Cardiac muscle cell (in vitro differentiated cells and primary cell): ENCODE data around the gene MARCOL. TPM values are rescaled to one million over a fixed set of nuclear protein-coding genes. Genes with fewer than 3 reads are reported as not detected.

Experiments used
- DNase-seq, 2 donors: peaks; one replicate each; pipeline versions ENCODE4 v3.0.0 to v3.0.0-alpha.2; 2010 to 2017; ENCODE audit warnings: low read depth in 1 of 2, low spot score in 1 of 2
- H3K27ac ChIP-seq: fragments of 200-600 bp; sonication (generic); 2 replicates; pipeline ENCODE4 v1.5.1; 2016
- H3K27me3 ChIP-seq: fragments of 200-600 bp; sonication (generic); 2 replicates; pipeline ENCODE4 v1.6.0; 2016; ENCODE audit warnings: control low read depth
- H3K36me3 ChIP-seq: fragments of 200-600 bp; sonication (generic); 2 replicates; pipeline ENCODE4 v1.5.1; 2016; ENCODE audit warnings: control low read depth
- H3K4me1 ChIP-seq: fragments of 200-600 bp; sonication (generic); 2 replicates; pipeline ENCODE4 v1.8.1; 2017; ENCODE audit warnings: low read depth, mild to moderate bottlenecking, mixed run types
- H3K4me3 ChIP-seq: fragments of 200-600 bp; sonication (generic); 2 replicates; pipeline ENCODE4 v1.5.1; 2016; ENCODE audit warnings: mild to moderate bottlenecking
- H3K9me3 ChIP-seq: fragments of 200-600 bp; sonication (generic); 2 replicates; pipeline ENCODE4 v1.5.1; 2017; ENCODE audit warnings: low read depth, mild to moderate bottlenecking, control low read depth
- polyA plus RNA-seq: library from polyadenylated mRNA; unstranded; fragments of >200 nt; fragmentation: Nextera tagmentation; extraction: Ambion mirVana; gene quantifications from 2 replicates; pipeline ENCODE4 v1.2.1, GENCODE V29; 2016
- total RNA-seq: library from RNA; depleted of rRNA; stranded (reverse); fragments of >200 nt; gene quantifications from 2 replicates; pipeline ENCODE4 v1.2.3, GENCODE V29; 2016
- TF ChIP-seq, protein P1 (sequence below): IDR thresholded peaks from 2 replicates; pipeline ENCODE4 v1.5.1; 2012; ENCODE audit warnings: low read depth, mild to moderate bottlenecking, low read length

MARCOL gene
- total and polyA plus RNA-seq, 2 experiments from 2014 or later = 0.29 TPM; not detected in 1

DNA sequence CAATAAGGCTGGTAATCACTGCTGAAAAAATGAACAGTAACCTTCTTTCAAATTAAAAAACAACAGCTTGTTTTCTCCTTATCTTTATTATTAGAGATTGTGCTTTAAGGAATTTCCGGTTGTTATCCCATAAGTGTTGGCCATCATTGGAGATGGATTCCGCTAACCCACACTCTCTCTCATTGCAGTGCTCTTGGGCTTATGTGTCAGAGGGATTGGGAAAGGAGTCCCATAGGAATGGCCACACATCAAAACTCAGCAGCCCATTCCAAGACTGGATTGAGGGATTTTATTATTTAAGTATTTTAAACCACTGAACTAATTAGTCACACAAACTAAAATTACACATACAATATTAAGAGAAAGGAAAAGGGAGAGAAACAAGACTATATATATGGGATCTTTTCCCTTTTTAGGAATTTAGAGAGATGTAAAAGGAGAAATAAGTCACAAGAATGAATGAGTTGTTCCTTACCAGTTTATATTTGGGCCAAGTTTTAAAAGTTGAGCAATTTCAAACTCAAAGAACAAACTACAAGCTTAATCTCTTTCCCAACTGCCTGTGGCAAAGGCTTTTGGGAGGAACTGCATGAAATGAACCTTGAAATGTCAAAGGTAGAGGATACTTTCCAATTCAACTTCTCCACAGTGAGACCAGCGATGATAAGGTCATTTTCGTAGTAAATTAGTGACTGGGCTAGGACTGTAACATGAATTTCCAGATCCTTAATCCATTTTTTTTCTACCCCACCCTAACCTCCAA, 33.1 kb upstream of the MARCOL start:
- DNase-seq = peak in 1 of 2 donors; percentile 89
- Histone ChIP-seq H3K4me1 (no peaks in the 10 kb centered on the region), H3K4me3 (no peak overlapping the region), H3K36me3 (no peaks in the 10 kb centered on the region), H3K27me3 (no peaks in the 10 kb centered on the region), H3K9me3 (no peaks in the 10 kb centered on the region), H3K27ac (no peak overlapping the region)
- TF ChIP-seq, protein P1, sequence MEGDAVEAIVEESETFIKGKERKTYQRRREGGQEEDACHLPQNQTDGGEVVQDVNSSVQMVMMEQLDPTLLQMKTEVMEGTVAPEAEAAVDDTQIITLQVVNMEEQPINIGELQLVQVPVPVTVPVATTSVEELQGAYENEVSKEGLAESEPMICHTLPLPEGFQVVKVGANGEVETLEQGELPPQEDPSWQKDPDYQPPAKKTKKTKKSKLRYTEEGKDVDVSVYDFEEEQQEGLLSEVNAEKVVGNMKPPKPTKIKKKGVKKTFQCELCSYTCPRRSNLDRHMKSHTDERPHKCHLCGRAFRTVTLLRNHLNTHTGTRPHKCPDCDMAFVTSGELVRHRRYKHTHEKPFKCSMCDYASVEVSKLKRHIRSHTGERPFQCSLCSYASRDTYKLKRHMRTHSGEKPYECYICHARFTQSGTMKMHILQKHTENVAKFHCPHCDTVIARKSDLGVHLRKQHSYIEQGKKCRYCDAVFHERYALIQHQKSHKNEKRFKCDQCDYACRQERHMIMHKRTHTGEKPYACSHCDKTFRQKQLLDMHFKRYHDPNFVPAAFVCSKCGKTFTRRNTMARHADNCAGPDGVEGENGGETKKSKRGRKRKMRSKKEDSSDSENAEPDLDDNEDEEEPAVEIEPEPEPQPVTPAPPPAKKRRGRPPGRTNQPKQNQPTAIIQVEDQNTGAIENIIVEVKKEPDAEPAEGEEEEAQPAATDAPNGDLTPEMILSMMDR = no peak

DNA sequence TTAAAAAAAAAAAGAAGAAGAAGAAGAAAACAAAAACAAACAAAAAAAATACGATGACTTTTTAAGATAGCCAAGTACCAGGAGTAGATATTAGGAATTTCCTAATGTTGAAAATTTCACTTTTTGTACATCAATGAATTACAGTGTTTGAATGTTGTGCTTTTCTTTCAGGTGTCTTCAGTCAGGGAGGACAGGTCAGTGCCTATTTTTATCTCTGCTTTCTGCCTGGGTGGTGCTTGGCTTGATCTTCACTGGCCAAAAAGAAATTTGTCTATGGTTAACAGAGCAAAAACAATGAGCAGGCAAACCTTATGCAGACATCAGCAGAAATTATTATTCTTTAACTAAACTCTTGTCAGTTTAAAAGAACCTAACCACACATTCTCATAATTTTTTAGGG, 32.5 kb upstream of the MARCOL start:
- no peak overlapping the region for H3K4me3 ChIP-seq
- TF ChIP-seq, protein P1 = no peak
- no peaks in the 10 kb centered on the region for H3K4me1 ChIP-seq
- no peaks in the 10 kb centered on the region for H3K27me3 ChIP-seq
- no peaks in the 10 kb centered on the region for H3K9me3 ChIP-seq
- no peak for DNase-seq
- H3K27ac ChIP-seq = no peak overlapping the region
- no peaks in the 10 kb centered on the region for H3K36me3 ChIP-seq

DNA sequence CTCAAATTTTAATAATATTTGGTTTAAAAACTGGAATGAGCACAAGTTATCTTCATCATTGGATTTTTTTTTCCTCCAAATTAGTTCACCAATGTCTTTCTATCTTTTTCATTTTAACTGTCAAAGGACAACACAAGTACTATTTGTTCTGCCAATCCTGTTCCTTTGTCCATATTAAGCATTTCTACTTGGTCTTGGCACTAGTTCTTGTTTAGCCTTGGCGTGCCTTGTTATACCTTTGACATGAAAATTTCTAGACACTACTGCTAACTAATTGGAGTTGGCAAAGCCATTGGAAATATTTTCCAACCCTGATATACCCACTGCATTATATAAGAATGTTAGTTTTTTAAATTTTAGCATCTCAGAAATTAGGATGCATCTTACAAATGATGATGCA, 31.7 kb upstream of the MARCOL start:
- H3K36me3 ChIP-seq = no peaks in the 10 kb centered on the region
- no peaks in the 10 kb centered on the region for H3K27me3 ChIP-seq
- no peak overlapping the region for H3K4me3 ChIP-seq
- DNase-seq = peak in 1 of 2 donors; percentile 12
- no peak overlapping the region for H3K27ac ChIP-seq
- H3K9me3 ChIP-seq = no peaks in the 10 kb centered on the region
- TF ChIP-seq, protein P1 = no peak
- no peaks in the 10 kb centered on the region for H3K4me1 ChIP-seq

DNA sequence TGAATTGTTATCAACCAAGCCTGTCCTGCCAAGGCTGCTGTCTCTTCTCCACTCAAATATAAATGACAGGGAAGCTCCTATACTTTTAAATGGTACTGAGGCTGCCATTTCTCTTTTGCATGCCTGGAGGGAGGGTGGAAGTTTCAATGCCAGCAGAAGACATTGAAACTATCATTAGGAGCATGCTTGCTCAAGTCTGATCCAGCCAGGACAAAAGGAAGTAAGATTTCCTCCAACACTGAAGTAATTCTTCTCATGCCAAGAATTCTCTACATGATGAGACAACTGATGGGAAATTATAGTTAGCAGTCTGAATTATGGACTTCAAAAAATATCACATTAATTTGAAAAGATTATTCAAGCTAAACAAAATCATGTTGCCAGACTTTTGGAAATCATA, 30.1 kb upstream of the MARCOL start:
- no peaks in the 10 kb centered on the region for H3K4me1 ChIP-seq
- TF ChIP-seq, protein P1 = no peak
- H3K9me3 ChIP-seq = no peaks in the 10 kb centered on the region
- H3K36me3 ChIP-seq = no peaks in the 10 kb centered on the region
- no peak overlapping the region for H3K27ac ChIP-seq
- H3K27me3 ChIP-seq = no peaks in the 10 kb centered on the region
- DNase-seq = peak in 1 of 2 donors; percentile 27
- H3K4me3 ChIP-seq = no peak overlapping the region

DNA sequence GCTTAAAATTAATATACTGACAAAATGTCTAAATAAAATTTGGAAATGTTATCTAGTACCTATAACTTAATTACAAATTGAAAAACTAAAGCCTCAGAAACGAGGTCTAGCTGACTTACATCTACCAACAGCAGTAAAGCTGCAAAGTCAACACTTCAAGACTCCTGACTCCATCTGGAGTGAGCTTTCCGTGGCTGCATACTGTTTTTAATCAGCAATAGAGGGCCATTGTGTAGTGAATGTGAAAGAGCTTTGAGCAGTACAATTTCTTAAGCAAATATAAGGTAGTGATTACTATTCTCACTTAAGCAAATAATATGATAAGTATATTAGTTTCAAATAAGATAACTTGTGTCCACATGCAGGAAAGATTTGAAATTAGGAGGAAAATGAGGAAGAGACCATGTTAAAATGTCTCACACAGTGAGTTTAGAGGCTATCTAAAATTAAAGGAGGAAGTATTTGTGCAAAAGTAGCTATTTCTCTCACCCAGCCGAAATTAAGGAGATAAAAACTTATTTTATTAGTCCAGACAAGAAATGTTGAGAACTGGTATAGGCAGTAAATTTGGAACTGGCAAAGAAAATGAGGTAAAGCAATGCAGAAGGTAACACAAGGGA, 29.1 kb upstream of the MARCOL start:
- Histone ChIP-seq H3K4me1 (no peaks in the 10 kb centered on the region), H3K4me3 (no peak overlapping the region), H3K27ac (no peak overlapping the region), H3K9me3 (no peaks in the 10 kb centered on the region), H3K27me3 (no peaks in the 10 kb centered on the region), H3K36me3 (no peaks in the 10 kb centered on the region)
- TF ChIP-seq, protein P1 = no peak
- DNase-seq = peak in 1 of 2 donors; percentile 8
